Panc1 (cell line): Measurements from ENCODE around the gene FFAR1.

Experiments used
- CTCF ChIP-seq: fragments of 450-650 bp; IDR thresholded peaks from 2 replicates; pipeline ENCODE4 v1.5.1; 2017; ENCODE audit warnings: mild to moderate bottlenecking
- POLR2AphosphoS5 ChIP-seq: IDR thresholded peaks from 2 replicates; pipeline ENCODE4 v1.6.1; 2012; ENCODE audit warnings: mild to moderate bottlenecking, low read depth, low read length, moderate library complexity
- SIN3A ChIP-seq: IDR thresholded peaks from 2 replicates; pipeline ENCODE4 v1.6.1; 2012; ENCODE audit warnings: low read depth, mild to moderate bottlenecking, low read length, moderate library complexity, borderline replicate concordance; ENCODE audit not compliant: insufficient read depth
- TF ChIP-seq, protein P1 (sequence below), 2 experiments: IDR thresholded peaks; 2 replicates each; pipeline ENCODE4 v1.6.1; 2011 to 2012; ENCODE audit warnings: low read depth in 2 of 2, control low read depth in 1 of 2, low read length in 1 of 2, mild to moderate bottlenecking in 1 of 2, moderate library complexity in 1 of 2; ENCODE audit not compliant: insufficient read depth in 1 of 2

- no peak for TF ChIP-seq CTCF
- TF ChIP-seq POLR2AphosphoS5: no peak
- TF ChIP-seq SIN3A: no peak
- TF ChIP-seq, protein P1, sequence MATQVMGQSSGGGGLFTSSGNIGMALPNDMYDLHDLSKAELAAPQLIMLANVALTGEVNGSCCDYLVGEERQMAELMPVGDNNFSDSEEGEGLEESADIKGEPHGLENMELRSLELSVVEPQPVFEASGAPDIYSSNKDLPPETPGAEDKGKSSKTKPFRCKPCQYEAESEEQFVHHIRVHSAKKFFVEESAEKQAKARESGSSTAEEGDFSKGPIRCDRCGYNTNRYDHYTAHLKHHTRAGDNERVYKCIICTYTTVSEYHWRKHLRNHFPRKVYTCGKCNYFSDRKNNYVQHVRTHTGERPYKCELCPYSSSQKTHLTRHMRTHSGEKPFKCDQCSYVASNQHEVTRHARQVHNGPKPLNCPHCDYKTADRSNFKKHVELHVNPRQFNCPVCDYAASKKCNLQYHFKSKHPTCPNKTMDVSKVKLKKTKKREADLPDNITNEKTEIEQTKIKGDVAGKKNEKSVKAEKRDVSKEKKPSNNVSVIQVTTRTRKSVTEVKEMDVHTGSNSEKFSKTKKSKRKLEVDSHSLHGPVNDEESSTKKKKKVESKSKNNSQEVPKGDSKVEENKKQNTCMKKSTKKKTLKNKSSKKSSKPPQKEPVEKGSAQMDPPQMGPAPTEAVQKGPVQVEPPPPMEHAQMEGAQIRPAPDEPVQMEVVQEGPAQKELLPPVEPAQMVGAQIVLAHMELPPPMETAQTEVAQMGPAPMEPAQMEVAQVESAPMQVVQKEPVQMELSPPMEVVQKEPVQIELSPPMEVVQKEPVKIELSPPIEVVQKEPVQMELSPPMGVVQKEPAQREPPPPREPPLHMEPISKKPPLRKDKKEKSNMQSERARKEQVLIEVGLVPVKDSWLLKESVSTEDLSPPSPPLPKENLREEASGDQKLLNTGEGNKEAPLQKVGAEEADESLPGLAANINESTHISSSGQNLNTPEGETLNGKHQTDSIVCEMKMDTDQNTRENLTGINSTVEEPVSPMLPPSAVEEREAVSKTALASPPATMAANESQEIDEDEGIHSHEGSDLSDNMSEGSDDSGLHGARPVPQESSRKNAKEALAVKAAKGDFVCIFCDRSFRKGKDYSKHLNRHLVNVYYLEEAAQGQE (IDR thresholded peaks at IDR 0.05; ENCODE audit: insufficient read depth in 1 of 2, low read depth in 2 of 2, low read length in 1 of 2): no peak
Measured at GRCh38 chr19:35310811-35311465, 36.8 kb upstream of the FFAR1 start.
